GM23248 (cell line): Measurements from ENCODE around the gene REPIN1.
"Not testable (repeated sequence)": the region's sequence is repeated elsewhere in the genome, so short reads cannot be mapped to it uniquely, and the experiment has no call there.

Source experiments
- EZH2 ChIP-seq: fragments of 200-600 bp; sonication (generic); IDR thresholded peaks from 2 replicates; pipeline ENCODE4 v1.6.1; 2018; ENCODE audit warnings: antibody characterized with exemption, mild to moderate bottlenecking; ENCODE audit not compliant: insufficient read depth, poor library complexity, severe bottlenecking
- EZH2phosphoT487 ChIP-seq: fragments of 200-600 bp; sonication (generic); IDR thresholded peaks from 2 replicates; pipeline ENCODE4 v1.6.1; 2018; ENCODE audit warnings: antibody characterized with exemption, moderate library complexity, mild to moderate bottlenecking, low read depth; ENCODE audit not compliant: insufficient read depth

GRCh38 chr7:150385884-150386283, 17.3 kb downstream of the REPIN1 start:
- not testable (repeated sequence) for TF ChIP-seq EZH2, EZH2phosphoT487
